GM23248 (cell line): ENCODE results near the gene HM13.

ENCODE experiments used
- EZH2 ChIP-seq: fragments of 200-600 bp; sonication (generic); IDR thresholded peaks from 2 replicates; pipeline ENCODE4 v1.6.1; 2018; ENCODE audit warnings: antibody characterized with exemption, mild to moderate bottlenecking; ENCODE audit not compliant: insufficient read depth, poor library complexity, severe bottlenecking
- EZH2phosphoT487 ChIP-seq: fragments of 200-600 bp; sonication (generic); IDR thresholded peaks from 2 replicates; pipeline ENCODE4 v1.6.1; 2018; ENCODE audit warnings: antibody characterized with exemption, moderate library complexity, mild to moderate bottlenecking, low read depth; ENCODE audit not compliant: insufficient read depth

DNA sequence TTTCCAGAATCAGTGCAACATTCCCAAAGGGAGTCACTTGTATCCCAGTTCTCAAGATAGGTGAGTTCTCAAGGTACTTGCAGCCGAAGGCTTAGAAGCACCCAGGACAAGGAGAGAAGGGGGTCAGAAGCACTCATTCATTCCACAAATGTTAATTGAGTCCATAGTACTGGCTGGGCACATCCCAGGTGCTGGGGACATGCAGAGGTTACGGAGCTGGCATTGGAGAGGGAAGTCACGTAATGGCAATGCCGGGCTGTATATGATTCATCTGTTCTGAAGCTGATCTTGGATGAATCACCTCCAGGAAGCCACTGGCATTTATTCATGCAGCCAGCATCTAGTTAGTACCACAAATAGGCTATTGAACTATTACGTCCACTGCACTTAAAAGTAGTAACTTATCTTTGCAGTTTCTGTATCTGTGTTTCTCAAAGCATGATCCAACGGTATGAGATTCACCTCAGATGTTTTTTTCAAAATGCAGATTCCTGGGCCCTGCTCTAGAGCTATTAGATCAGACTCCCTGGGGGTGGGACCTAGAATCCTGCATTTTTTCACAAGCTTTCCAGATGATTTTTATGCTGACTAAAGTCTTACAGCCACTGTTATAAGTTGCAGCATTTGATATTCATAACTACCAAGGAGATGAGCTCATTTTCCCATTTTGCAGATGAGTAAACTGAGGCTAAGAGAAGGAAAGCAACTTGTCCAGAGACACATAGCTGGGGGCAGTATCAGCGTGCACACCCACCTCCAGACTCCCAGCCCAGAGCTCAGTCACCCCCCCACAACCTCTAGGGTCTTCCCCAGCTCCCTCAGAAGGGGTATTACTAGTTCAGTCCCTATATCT is 46.7 kb downstream of the HM13 start:
- TF ChIP-seq EZH2phosphoT487 (no peak), EZH2 (no peak)
